ENCODE data around the gene OPHN1. TPM values are rescaled to one million over a fixed set of nuclear protein-coding genes. Genes with fewer than 3 reads are reported as not detected.

Gene OPHN1, protein sequence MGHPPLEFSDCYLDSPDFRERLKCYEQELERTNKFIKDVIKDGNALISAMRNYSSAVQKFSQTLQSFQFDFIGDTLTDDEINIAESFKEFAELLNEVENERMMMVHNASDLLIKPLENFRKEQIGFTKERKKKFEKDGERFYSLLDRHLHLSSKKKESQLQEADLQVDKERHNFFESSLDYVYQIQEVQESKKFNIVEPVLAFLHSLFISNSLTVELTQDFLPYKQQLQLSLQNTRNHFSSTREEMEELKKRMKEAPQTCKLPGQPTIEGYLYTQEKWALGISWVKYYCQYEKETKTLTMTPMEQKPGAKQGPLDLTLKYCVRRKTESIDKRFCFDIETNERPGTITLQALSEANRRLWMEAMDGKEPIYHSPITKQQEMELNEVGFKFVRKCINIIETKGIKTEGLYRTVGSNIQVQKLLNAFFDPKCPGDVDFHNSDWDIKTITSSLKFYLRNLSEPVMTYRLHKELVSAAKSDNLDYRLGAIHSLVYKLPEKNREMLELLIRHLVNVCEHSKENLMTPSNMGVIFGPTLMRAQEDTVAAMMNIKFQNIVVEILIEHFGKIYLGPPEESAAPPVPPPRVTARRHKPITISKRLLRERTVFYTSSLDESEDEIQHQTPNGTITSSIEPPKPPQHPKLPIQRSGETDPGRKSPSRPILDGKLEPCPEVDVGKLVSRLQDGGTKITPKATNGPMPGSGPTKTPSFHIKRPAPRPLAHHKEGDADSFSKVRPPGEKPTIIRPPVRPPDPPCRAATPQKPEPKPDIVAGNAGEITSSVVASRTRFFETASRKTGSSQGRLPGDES
- 1.9 TPM for total RNA-seq (2013)
- polyA plus RNA-seq, result under 1 TPM; 0.20 to 0.82 (median 0.73) TPM
- polyA minus RNA-seq, result 0.97 and 5.5 TPM in 2 replicates
- total RNA-seq, result 0.98 to 14.2 (median 7.6) reads per million in 11 experiments

DNA sequence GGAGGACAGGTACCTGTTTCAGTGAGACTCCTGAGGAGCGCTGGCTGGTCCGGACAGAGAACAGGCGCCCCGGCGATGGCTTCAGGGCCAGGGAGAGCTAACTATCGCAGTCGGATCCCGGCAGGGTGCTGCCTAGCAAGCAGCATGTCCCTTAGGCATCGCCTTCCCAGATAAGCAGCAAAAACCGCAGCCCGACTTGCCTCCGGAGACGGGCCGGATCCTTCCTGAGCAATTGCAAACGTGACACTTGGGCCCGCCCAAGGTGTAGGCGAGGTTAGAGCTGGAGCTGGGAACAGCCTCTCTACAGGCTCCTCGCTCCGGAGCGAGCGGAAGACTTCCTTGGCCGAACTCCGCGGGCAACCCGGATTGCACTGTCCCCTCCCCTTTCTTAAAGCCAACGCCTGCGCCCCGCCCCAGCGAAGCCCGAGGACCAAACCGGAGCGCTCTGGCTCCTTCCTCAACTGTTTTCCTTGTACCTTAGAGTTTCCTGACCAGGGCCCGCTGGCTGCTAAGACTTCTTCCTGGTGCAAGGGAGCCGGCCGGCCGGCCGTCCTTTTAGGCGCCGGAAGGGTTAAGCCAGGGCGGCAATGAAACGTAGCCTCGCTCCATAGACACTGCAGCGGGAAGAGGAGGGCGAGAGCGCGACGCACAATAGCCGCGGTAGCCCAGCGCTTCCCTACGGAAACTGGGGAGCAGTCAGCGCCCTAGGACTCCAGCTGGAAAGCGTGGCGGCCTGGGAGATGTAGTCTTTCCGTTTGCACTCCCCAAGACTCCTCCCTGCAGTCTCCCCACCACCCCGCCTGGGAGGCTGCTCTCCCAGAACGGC lies at the start of gene OPHN1:
OPHN1 (minus strand) TSS at position 341 of the 826 bp plus-strand sequence. CDS start 475 bp downstream, outside the sequence.
- Histone ChIP-seq H3K79me2 (ENCODE audit: insufficient read depth, low read length) (no peaks in the 10 kb centered on the region), H3K4me2 (replicated peaks; ENCODE audit: extremely low read depth, low read length, poor library complexity, severe bottlenecking) (peak within 1 kb of the TSS; percentile 82), H2AFZ (ENCODE audit: insufficient read depth, low read depth, low read length, poor library complexity, severe bottlenecking) (peak within 1 kb of the TSS; percentile 85), H3K4me3 (replicated peaks in 1 of 3; ENCODE audit: low read depth in 2 of 3, low read length in 3 of 3) (peak within 1 kb of the TSS; percentile 41 to 84 (median 60)), H3K9me3 (replicated peaks in 1 of 2; ENCODE audit: control insufficient read depth in 1 of 2, insufficient read depth in 1 of 2, low read length in 2 of 2) (no peaks in the 10 kb centered on the region), H3K27me3 (ENCODE audit: control insufficient read depth in 2 of 2, insufficient read depth in 2 of 2, low read length in 2 of 2) (no peaks in the 10 kb centered on the region), H4K20me1 (ENCODE audit: insufficient read depth, low read length) (no peaks in the 10 kb centered on the region), H3K27ac (ENCODE audit: low read depth in 1 of 2, low read length in 2 of 2) (no peak within 1 kb of the TSS), H3K9ac (ENCODE audit: insufficient read depth, low read length, poor library complexity, severe bottlenecking) (peak within 1 kb of the TSS; percentile 46), H3K4me1 (ENCODE audit: control insufficient read depth in 1 of 2, insufficient read depth in 2 of 2, low read length in 2 of 2) (peaks cover 8 to 13% of the 10 kb centered on the region in 2 donors), H3K36me3 (replicated peaks in 1 of 2; ENCODE audit: control insufficient read depth in 1 of 2, insufficient read depth in 2 of 2, low read length in 2 of 2) (no peaks in the 10 kb centered on the region)
- Mint-ChIP-seq H3K27ac (peak within 1 kb of the TSS in 2 of 7 donors; percentile 55 to 70), H3K27me3 (ENCODE audit: low read depth in 3 of 3) (peaks cover 6 to 15% (median 9%) of the 10 kb centered on the region in 3 donors), H3K36me3 (peaks cover 0 to 9% of the 10 kb centered on the region in 2 donors), H3K9me3 (peaks cover 0 to 11% (median 0%) of the 10 kb centered on the region in 7 donors), H3K4me1 (peaks cover 11% of the 10 kb centered on the region), H3K4me3 (peak within 1 kb of the TSS; percentile 92 to 96)
- under 1% methylated on average over 30 of the region's 57 CpGs for WGBS (ENCODE audit: insufficient coverage)
- peak in 1 of 3 donors; percentile 4 for DNase-seq
- no peak for TF ChIP-seq CTCF (IDR thresholded peaks at IDR 0.05)
- intact Hi-C loops (cut with micrococcal nuclease), result no loop called here

Measured in CD14-positive monocyte (primary cell).